ENCODE results near the gene SEMA3B.

DNA sequence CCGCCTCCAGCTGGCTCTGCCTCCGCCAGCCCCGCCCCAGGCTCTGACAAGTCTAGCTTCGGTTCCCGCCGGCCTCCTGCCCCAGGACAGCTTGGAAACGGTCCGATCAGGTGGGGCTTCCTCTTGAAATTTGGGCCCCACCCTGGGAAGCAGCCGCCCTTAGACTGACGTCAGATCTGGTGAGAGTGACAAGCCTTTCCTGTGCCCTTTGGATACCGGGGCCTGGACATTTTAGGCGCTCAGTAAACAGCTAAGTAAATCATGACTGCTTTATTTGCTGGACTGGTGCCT is 30.6 kb downstream of the SEMA3B start:
- TF ChIP-seq, protein P1, sequence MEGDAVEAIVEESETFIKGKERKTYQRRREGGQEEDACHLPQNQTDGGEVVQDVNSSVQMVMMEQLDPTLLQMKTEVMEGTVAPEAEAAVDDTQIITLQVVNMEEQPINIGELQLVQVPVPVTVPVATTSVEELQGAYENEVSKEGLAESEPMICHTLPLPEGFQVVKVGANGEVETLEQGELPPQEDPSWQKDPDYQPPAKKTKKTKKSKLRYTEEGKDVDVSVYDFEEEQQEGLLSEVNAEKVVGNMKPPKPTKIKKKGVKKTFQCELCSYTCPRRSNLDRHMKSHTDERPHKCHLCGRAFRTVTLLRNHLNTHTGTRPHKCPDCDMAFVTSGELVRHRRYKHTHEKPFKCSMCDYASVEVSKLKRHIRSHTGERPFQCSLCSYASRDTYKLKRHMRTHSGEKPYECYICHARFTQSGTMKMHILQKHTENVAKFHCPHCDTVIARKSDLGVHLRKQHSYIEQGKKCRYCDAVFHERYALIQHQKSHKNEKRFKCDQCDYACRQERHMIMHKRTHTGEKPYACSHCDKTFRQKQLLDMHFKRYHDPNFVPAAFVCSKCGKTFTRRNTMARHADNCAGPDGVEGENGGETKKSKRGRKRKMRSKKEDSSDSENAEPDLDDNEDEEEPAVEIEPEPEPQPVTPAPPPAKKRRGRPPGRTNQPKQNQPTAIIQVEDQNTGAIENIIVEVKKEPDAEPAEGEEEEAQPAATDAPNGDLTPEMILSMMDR (optimal IDR thresholded peaks at IDR 0.05 in 1 of 3, IDR thresholded peaks at IDR 0.05 in 1 of 3, conservative IDR thresholded peaks at IDR 0.05 in 1 of 3; ENCODE audit: extremely low read depth in 1 of 3, insufficient read depth in 2 of 3, low read length in 3 of 3): no peak
- no peak for TF ChIP-seq EZH2 (IDR thresholded peaks at IDR 0.05; ENCODE audit: low read length)

Data from keratinocyte (primary cell).